ENCODE results near the gene JCHAIN.
A peak's percentile ranks its signal among the peaks of the same experiment; 100 is the strongest.

JCHAIN gene

DNA sequence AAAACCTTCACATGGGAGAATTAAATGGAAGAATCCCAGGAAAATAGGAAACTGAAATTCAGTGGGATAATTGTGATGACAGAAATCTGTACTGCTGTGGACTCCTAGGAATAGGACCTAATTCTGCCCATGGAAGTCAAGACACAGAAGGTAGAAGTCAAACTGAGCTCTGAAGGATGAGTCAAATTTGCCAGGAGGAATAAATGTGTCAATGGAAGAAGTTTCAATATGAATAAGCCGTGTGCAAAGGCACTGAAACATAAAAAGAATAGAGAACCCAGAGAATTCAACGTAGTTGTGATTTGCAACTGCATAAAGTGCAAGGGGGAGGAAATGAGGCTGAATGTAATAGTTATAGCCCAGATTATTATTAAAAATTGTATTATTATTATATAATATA lies 26.1 kb downstream of the JCHAIN start:
- no peak for DNase-seq (ENCODE audit: low spot score)

DNA sequence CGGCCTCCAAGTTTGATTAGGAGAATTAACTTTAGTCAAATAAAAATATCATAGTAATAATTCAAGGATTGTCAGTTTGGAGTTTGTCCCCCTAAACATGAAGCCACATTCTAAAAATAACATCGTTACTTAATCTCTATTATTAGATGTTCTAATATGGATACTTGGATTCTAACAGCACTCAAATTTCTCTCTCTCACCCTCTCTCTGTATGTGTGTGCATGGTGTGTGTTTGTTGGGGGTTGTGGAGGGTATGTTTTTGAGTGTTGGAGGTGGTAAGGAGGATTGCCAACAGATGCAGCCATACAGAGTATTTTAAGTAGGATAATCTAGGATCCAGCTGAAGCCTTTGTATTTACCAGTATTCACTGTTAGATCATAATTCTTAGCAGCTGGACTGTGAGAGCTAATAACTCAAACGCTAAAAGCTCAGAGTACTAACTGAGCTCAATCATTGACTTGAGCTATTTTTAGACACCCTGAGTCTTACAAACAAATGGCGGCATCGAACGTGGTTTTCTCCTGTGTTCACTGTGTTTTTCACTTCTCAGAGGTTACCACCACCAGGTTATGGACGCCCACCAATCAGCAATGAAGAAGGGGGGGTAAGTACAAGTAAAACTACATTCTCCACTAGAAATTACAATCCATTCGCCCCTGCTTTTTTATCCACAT lies 28.9 kb downstream of the JCHAIN start:
- DNase-seq (ENCODE audit: low spot score): peak; percentile 21

DNA sequence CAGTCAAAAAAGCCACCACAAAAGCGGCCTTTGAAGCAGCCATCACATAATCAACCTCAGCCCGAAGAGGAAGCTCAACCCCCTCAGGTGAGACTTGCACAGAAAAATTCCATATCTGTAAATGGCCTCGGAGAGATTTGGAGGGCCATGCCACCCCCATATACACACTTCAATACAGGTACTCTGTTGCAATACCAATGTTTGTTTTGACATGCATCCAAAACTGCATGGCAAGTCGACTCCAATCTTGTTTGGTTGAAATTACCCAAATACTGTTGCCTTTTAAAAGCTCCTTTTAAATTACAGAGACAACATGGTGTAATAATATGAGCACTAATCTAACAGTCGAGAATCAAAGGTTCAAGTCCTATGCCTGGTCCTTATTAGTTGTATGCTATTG lies 31.8 kb downstream of the JCHAIN start:
- no peak for DNase-seq (ENCODE audit: low spot score)

DNA sequence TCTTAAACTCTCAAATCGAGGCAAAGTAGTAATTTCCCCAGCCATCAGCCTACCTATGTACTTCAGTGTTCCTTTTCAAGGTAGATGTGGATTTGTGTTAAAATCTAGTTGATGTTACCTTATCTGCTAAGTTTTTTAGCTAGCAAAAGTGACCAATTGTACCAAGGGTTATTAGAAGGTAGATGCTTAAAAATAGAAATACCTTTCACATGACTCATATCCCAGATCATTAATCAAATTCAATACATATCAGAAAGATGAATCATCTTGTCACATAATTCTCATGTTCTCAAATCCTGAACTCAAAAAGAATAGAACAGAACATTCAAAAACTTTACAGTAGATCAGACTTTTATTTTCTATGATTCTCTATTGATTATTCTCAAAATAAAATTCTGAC lies 34.3 kb downstream of the JCHAIN start:
- no peak for DNase-seq (ENCODE audit: low spot score)

DNA sequence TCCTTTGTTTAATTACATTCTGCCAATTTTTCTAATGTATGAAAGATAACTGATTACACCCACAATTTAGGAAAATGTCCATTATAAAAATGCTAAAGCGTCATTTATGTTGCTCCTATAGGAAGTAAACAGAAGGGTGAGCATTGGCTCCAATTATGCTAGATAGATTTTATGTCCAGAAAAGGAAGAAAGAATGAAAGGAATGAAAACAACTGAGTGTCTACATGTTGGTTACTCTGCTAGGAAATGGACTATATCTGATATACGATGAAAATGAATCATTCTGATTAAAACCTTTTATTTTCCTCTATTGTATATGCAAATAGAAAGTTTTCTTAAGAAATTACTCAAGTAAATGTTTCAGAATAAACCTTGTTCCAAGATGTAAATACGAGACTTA lies 36.1 kb downstream of the JCHAIN start:
- DNase-seq (ENCODE audit: low spot score): no peak

DNA sequence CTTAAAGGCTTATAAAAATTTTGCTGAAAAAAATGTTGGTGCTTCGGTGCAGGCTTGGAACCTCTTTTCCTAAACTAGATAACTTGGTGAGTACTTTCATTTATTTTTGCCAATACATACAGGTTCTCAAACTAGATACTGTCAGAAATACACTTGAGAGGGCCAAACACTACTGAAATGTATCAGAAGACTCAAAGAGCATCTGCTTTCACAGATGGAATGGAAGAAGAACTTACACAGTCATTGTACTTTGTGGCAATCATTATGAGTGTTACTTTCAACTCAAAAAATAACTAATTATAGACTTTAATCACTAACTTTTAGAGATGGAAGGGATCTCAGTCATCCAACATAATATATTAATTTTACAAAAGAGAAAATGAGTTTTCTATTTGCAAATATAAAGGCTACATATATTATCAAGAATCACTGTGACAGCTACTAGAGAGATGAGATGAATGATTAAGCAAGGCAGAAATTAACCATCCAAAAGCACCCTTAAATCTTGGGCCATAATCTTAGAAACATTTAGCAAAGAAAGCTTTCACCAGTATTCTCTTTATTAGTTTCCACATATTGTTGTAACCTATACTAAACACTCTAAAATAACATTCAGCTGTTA lies 36.7 kb downstream of the JCHAIN start:
- DNase-seq (ENCODE audit: low spot score): no peak

DNA sequence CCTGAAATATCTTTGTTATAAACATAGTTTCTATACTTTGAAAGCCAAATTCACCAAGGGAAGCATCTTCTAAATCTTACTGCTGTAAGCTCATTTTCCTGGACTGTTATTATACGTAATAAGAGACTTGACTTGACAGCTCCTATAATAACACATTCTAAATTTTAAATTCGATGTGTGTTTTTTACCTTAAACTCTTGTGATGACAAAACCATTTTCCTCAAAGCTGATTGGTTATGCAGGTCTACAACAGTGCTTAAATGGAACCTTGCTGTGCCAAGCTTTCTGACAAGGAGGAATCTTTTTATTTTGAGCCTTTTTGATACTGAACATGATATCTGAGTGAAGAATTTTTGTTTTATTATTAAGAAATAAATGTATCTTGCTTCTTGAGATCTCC lies 37.9 kb downstream of the JCHAIN start, which contains the start of gene ENAM:
Gene ENAM (plus strand): TSS at position 301 of the 400 bp plus-strand sequence. CDS start 757 bp downstream, outside the sequence.
- DNase-seq (ENCODE audit: low spot score): no peak

DNA sequence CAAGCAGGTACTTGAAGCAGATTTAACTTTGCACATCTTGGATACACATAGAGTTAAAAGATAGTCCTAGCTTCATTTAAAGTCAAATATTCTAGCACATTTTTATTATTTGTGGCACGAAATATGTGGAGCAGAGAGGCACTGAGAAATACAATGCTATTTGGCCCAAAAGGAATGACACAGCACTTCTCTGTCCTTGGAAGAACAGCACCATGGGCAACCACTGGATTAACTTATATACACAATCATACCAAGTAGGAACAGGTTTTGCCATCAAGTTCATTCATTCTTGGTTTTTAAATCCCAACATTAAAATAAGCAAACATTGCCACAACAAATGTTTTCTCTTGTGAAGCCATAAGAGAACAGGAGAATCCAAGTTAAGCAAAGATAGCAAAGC lies 38.7 kb downstream of the JCHAIN start:
- no peak for DNase-seq (ENCODE audit: low spot score)

DNA sequence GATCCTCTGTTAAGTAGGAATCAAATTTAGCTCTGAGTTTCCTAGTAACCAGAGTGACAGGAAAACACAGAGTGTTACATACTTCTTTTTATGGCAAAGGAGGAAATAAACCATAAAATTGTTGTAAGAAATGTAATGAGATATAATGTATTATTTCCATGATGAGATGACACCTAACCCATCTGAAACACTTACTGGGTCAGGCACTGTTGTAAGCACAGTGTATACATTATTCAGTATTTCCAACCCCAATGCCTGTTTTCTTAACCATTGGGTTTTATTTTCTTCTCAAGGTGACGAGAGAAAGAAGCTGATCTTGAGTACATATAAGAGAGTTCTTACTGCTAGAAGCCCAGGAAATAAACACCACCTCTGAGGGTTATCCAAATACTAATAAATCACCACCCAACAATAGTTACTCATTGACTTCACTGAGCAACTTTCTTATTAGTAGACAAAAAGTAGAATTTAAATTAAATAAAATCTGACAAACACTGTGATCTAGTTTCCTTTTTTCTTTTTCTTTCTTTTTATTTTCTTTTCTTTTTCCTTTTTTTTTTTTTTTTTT lies 42.0 kb downstream of the JCHAIN start:
- DNase-seq (ENCODE audit: low spot score): no peak

DNA sequence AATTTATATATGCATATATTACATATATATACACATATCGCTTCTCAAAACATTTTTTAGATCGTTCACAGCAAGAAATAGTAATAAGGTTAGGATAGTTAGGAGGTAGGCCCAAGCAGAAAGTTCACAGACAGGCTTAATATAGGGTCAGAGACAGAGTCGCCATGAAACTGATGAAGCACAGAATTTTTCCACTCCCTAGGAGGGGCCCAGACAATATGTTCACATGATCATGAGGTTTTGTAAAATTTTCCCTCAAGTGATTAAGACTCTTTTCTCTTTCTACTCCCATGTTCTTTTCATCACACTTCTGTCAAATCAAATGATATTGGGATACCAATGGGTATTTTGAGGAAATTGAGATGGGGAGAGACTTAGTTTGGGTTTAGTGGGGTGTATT lies 43.0 kb downstream of the JCHAIN start:
- DNase-seq (ENCODE audit: low spot score): no peak

DNA sequence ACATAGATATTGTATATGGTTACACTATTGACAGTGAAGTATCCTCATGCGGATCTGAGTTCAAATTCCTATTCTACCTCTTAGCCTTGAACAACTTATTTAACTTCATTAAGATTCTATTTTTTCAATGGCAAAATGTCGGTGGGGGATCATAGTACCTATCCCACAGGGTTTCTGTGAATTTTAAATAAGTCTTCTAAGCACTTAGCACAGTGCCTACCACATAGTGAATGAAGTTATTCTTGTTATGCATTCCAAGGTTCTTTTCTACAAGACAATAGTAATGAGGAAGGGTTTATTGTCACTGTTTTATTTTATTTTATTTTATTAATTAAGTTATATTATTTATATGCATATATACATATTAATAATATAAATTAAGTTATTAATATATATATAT lies 46.5 kb downstream of the JCHAIN start:
- no peak for DNase-seq (ENCODE audit: low spot score)

DNA sequence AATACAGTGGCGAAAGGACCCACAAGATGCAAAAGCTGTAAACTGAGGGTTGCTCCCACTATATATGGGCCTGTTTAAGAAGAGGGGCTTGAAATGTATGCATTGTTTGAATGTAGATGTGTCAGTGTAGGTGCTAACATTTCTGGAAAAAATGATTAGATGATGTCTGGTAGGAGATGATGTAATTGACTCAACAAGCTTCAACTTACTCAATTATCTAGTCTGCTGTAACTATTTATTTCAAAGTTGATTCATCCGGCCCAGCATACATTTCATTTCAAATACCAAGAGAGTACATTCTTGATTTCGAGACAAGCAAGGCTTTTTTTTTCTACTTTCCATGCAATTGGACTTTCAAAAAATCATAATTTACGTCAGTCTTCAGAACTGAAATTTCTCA lies 47.0 kb downstream of the JCHAIN start:
- DNase-seq (ENCODE audit: low spot score): no peak

DNA sequence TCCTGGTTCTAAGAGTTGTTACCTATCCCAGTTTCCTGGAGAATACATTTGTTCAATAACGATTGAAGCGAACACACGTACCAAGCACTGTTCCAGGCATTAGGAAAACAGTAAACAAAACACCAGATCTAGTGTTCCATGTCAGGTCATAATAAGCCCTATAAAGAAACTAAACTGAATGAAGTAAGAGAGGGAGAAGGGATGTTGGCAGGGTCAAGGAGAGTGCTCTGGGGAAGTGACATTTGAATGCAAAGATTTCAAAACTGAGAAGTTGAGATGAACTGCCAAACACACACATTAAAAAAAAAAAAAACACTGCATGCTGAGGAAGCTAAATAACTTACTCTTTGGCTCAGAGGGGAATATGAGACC lies 52.1 kb downstream of the JCHAIN start:
- no peak for DNase-seq (ENCODE audit: low spot score)

DNA sequence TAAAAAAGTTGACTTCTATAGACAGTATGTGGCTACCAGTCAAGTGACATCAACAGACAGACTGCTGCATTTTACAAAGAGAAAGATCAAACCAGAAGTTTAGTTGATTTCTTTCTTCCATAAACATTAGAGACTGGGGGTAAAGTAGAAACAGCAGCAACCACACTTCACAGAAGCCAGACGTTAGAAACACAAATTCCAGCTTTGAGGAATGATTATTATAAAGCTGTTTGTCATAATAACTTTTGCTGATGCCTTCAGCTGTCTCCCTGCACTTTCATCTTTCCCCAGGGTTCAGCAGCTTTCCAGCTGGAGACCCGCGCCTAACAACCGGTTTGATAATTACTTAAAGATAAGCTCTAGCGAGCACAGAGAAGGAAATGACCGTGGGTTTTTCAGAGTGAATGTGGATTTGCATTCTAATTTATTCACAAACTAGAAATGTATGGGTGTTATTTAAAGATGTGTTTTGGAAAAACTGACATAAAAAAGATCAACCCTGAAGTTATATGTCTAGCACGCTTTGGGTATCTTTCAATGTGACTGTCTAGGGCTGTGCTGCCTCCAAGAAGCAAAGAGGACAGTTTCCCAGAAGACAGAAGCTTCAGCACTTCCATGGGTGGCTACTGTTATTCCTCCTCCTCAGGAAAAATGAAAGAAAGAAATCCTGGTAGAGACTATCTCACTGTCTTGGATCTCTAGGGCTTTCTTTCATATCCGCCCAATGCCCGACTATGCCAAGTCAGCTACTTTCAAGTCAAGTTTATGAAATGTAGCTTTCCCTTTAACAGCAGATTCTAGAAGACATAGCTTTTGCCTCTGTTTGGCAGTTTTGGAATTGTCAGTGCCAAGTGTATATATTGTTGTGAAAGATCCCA lies 52.8 kb downstream of the JCHAIN start:
- peak; percentile 16 for DNase-seq (ENCODE audit: low spot score)

DNA sequence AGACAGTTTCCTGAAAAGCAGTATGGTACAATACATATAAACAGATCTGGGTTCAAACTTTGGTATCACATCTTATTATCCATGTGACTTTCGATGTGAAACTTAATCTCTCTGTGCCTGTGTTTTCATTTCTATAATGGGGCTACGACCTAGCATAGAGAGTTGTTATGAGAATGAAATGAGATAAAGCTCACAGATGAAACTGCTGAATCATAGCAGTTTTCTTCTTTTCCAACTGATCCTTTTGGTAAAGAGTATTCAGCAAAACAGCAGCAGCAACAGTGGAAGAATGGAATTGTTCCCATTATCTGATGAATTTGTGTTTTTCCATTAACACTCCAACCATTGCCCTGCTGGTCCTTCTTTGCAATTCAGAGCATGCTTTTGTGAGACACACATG lies 58.0 kb downstream of the JCHAIN start:
- DNase-seq (ENCODE audit: low spot score): no peak

DNA sequence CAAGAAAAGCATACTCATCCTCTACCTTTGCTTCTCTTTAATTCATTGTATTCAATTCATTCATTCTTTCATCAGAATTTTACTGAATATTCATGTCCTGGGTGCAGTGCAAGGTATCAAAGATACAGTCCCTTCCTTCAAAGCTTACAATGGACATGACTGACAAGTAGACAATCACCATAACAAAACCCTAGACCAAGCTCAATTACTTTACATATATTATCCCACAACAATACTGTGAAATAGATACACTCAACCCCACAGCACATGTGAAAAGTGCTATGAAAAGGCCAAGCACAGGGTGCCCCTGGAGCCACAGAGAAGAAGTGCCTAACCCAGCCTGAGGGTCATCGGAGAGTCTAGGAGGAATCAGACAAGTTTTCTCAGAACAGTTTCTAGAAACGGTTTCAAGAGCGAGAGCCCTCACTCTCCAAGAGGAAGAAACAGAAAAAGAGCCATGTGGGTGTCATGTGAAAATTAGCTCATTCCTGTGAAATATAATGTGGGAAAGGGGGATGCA lies 58.9 kb downstream of the JCHAIN start:
- no peak for DNase-seq (ENCODE audit: low spot score)

DNA sequence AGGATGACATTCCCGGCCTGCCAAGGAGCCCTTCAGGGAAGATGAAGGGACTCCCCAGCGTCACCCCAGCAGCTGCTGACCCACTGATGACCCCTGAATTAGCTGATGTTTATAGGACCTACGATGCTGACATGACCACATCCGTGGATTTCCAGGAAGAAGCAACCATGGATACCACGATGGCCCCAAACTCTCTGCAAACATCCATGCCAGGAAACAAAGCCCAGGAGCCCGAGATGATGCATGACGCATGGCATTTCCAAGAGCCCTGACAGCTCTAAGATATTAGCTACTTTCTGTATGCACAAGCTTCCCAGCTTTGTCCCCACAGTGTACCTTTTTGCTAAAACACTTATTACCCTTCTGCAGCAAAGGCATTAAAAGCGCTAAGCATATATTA lies 59.8 kb downstream of the JCHAIN start:
- DNase-seq (ENCODE audit: low spot score): no peak

Data from AG20443 (cell line).